Tibial nerve (tissue), 4 donors: ENCODE results near the gene TBP.

Source experiments
- CTCF ChIP-seq, 5 experiments: fragments of 200-600 bp in 3 of 5; fragments of 450-650 bp in 2 of 5; sonication (generic) in 3 of 5; IDR thresholded peaks; one replicate each; pipeline ENCODE4 v1.5.1; 2016 to 2019; ENCODE audit warnings: antibody characterized with exemption in 5 of 5, mild to moderate bottlenecking in 3 of 5, moderate library complexity in 2 of 5
- EP300 ChIP-seq, 2 donors: sonication (generic); formaldehyde crosslinking; IDR thresholded peaks; one replicate each; pipeline ENCODE4 v1.6.1; 2017; ENCODE audit warnings: antibody characterized with exemption in 2 of 2, mild to moderate bottlenecking in 1 of 2
- POLR2A ChIP-seq, 2 donors: fragments of 450-650 bp; IDR thresholded peaks; one replicate each; pipeline ENCODE4 v1.6.1; 2017; ENCODE audit warnings: antibody characterized with exemption in 2 of 2, mild to moderate bottlenecking in 2 of 2, moderate library complexity in 2 of 2

GRCh38 chr6:170533792-170534191 lies 20.4 kb upstream of the TBP start:
- TF ChIP-seq CTCF (IDR thresholded peaks at IDR 0.05) (no peak), POLR2A (IDR thresholded peaks at IDR 0.05) (no peak), EP300 (IDR thresholded peaks at IDR 0.05) (no peak)
